Hair follicular keratinocyte (primary cell): Measurements from ENCODE around the gene HRH1. TPM values are rescaled to one million over a fixed set of nuclear protein-coding genes. Genes with fewer than 3 reads are reported as not detected.

ENCODE experiments used
- total RNA-seq: library from RNA; depleted of rRNA; stranded (reverse); fragments of >200 nt; gene quantifications from 2 replicates; pipeline ENCODE4 v1.2.3, GENCODE V29; 2015

The HRH1 gene
- total RNA-seq, result 7.3 and 9.4 TPM in 2 replicates

DNA sequence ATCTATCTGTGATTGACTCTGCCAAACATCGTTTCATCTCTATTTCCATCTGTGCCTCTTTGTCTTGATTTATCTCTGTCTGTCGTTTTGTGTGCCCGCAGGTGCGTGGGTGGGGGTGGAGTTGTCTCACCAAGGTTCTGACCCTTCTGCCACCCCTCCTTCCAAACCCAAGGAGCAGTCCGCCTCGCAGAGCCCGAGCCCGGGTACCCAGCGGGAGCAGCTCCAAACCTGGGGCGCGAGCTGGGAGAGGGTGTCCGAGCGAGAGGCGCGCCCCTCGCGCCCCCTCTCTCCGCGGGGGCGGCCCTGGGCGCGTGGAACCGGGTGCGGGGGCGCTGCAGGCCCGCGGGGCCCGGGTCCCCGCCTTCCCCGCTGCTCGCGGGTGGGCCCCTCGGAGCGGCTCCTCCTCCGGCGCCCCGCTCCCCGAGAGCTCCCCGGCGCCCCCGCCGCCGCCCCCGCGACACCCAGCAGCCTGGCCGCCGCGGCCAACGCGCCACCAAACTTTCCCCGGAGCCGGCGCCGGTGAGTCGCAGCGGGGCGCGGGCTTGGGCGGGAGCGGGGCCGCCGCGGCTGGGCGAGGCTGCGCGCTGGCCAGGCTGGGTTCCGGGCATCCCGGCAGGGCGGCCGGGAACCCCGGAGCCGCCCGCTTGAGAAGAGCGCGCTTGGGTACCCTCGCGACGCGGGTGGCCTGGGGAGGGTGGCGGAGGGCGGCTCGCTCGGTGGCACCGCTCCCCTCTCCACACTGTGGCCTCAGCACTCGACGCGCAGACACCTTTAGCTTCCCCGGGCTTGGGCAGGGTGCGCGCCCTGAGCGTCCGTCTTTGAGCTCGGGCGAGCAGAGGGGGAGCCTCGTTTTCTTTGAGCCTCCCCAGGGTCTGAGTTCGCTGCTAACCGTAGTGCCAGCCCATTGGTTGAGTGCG is at the start of gene HRH1:
HRH1 (plus strand) TSS at position 458 of the 917 bp plus-strand sequence. CDS start 104,545 bp downstream, outside the sequence.

GRCh38 chr3:11271986-11272904 is 118.0 kb downstream of the HRH1 start, which contains the start of gene ATG7:
Gene ATG7 (plus strand): TSS chr3:11272397. CDS start chr3:11298696, 26,299 bp downstream.

Other genes with a start within 250 kb of the HRH1 start
- not detected in 2 replicates for gene SLC6A1, start 161.7 kb upstream of the HRH1 start, total RNA-seq
- gene ATG7, start 117.9 kb downstream of the HRH1 start, total RNA-seq, result 54.9 and 73.6 TPM in 2 replicates